Activated naive CD4-positive, alpha-beta T cell treated with anti-CD3 and anti-CD28 coated beads, Interleukin-2, amount 50 U/mL, for 16 hours (primary cell): ENCODE data around the gene GRAPL.
"Not testable (repeated sequence)": the region's sequence is repeated elsewhere in the genome, so short reads cannot be mapped to it uniquely, and the experiment has no call there.

Experiments used
- DNase-seq: peaks from one replicate; pipeline ENCODE4 v3.0.0-alpha.2; 2020

The GRAPL gene

GRCh38 chr17:19196382-19197204 lies 69.2 kb downstream of the GRAPL start:
- DNase-seq = peak; percentile 14

- not testable (repeated sequence) for DNase-seq
Observed at GRCh38 chr17:19202448-19202847, 75.1 kb downstream of the GRAPL start.

- DNase-seq = not testable (repeated sequence)
Observed at GRCh38 chr17:19203429-19203828, 76.0 kb downstream of the GRAPL start.
